Lower leg skin (tissue), 3 donors: ENCODE data around the gene MYL7.

ENCODE experiments used
- POLR2A ChIP-seq, 2 donors: fragments of 450-650 bp; IDR thresholded peaks; one replicate each; pipeline ENCODE4 v1.6.1; 2016 to 2017; ENCODE audit warnings: antibody characterized with exemption in 2 of 2, mild to moderate bottlenecking in 1 of 2, moderate library complexity in 1 of 2
- TF ChIP-seq, protein P1 (sequence below), 3 donors: fragments of 450-650 bp; IDR thresholded peaks; one replicate each; pipeline ENCODE4 v1.5.1; 2016; ENCODE audit warnings: antibody characterized with exemption in 3 of 3, mild to moderate bottlenecking in 3 of 3, moderate library complexity in 2 of 3

DNA sequence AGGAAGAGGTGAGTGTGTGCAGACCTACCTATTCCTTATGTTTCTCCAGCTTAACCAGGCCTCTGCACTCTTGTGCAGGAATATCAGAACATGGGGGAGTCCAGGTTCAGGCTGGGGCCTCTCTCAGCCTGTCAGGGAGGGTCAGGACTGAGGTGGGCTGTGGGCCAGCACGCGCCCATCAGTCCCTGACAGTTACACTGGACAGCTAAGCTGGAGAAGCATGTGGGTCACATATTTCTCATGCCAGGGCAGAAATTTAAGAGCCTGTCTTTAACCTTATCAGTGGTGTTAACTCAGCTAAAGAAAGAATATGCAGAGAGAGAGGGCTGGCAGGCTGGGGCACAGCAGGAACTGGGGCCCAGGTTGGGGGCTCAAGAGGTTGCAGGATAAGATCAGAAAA is 9.1 kb downstream of the MYL7 start:
- TF ChIP-seq, protein P1, sequence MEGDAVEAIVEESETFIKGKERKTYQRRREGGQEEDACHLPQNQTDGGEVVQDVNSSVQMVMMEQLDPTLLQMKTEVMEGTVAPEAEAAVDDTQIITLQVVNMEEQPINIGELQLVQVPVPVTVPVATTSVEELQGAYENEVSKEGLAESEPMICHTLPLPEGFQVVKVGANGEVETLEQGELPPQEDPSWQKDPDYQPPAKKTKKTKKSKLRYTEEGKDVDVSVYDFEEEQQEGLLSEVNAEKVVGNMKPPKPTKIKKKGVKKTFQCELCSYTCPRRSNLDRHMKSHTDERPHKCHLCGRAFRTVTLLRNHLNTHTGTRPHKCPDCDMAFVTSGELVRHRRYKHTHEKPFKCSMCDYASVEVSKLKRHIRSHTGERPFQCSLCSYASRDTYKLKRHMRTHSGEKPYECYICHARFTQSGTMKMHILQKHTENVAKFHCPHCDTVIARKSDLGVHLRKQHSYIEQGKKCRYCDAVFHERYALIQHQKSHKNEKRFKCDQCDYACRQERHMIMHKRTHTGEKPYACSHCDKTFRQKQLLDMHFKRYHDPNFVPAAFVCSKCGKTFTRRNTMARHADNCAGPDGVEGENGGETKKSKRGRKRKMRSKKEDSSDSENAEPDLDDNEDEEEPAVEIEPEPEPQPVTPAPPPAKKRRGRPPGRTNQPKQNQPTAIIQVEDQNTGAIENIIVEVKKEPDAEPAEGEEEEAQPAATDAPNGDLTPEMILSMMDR (IDR thresholded peaks at IDR 0.05): no peak
- no peak for TF ChIP-seq POLR2A (IDR thresholded peaks at IDR 0.05)
